Measurements from ENCODE around the gene CTAG2.
"Not testable (repeated sequence)": the region's sequence is repeated elsewhere in the genome, so short reads cannot be mapped to it uniquely, and the experiment has no call there.

- not testable (repeated sequence) for TF ChIP-seq CTCF (IDR thresholded peaks at IDR 0.05; ENCODE audit: low read length); EZH2 (IDR thresholded peaks at IDR 0.05; ENCODE audit: borderline replicate concordance, low read length)
These were observed 18.7 kb upstream of the CTAG2 start for GRCh38 chrX:154672084-154672483.

Measured in OCI-LY1 (cell line).